Measurements from ENCODE around the gene DCAF11.
A peak's percentile ranks its signal among the peaks of the same experiment; 100 is the strongest.

Gene DCAF11

GRCh38 chr14:24143511-24143910, 28.9 kb downstream of the DCAF11 start:
- DNase-seq: no peak

GRCh38 chr14:24144451-24144850, 29.9 kb downstream of the DCAF11 start:
- DNase-seq: no peak

DNA sequence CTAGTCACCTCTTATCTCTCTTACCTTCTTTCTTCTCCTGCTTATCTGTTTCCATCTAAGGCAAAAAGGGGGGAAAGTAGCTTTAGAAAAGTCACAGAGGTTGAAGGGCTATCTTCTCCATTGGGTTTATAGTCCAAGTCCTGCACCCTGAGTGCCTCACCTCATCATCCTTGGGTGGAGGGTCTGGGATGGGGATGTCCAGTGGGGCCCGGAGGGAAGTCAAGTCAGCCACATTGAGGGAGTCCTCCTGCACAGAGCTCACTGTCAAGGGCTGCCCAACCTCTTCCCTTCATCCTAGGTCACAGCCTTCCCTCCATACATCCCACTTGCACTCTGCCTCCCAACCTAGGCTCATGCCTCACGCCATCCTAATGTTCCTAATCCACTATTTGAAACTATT, 30.6 kb downstream of the DCAF11 start:
- no peak for DNase-seq

GRCh38 chr14:24145690-24146452, 31.3 kb downstream of the DCAF11 start:
- no peak for DNase-seq

DNA sequence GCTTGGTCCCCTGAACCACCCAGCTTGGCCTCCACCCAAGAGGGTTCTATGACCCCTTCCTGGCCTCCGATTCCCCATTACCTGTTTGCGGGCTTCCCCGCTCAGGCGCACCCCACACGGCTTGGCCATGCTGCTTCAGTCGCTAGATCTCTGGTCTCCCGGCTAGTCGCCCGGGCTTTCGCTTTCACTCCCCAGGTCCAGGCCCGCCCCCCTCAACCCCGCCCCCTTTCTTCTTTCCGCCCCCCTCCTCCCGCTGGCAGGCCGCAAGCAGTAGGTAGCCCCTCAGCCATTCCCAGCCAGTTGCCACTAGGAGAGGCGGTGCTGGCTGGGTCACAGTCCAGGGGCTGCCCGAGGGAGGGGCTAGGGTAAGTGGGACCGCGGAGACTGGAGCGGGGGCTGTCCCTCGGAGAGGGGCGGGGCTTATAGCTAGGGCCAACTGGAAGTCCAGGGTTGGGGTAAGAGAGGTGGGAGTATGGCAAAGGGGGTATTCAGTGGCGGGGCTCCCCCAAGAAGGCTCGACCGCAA, 31.9 kb downstream of the DCAF11 start, which contains the start of gene PSME2:
PSME2 (minus strand) TSS at position 158 of the 525 bp plus-strand sequence; CDS start at position 129, 29 bp downstream.
- DNase-seq: peak; percentile 99

DNA sequence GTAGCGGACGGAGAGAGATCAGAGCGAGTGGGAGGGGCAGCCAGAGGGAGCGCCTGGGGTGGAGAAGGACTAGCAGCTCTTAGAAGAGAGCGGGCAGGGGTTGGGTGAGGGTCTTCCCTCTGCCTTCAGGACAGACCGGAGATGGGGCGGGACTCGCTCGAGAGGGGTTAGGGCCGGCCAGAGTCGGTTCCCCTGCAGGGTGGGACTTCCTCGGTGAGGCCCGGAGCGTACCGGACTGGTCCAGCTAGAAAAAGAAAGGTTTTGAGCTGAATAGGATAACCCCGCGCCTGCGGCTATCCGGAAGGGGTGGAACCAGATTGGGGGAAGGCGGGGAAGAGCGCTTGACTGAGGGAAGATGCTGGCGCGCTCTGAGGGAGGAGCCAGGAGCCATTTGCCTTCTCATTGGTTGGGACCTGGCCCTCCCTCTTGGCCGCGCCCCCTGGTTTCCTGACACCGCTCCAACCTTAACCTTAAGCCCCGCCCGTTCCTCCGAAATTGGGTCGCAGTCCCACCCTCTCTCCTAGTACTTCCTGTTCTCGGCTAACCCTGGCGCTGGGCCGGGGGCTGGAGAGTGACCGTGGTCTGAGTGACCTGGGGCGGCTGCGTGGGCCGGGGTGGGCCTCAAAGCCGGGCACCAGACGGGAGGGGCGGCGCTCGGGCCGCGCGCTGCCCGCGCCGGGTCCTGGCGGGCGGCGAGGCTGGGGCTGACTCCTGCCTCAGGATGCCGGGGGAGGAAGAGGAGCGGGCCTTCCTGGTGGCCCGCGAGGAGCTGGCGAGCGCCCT, 32.6 kb downstream of the DCAF11 start, which contains the start of gene RNF31:
RNF31 (plus strand) TSS at position 521 of the 783 bp plus-strand sequence; CDS start at position 722, 201 bp downstream.
- DNase-seq: peak; percentile 99 to 100

- DNase-seq: no peak
These were observed 33.3 kb downstream of the DCAF11 start for GRCh38 chr14:24147761-24148428.

DNA sequence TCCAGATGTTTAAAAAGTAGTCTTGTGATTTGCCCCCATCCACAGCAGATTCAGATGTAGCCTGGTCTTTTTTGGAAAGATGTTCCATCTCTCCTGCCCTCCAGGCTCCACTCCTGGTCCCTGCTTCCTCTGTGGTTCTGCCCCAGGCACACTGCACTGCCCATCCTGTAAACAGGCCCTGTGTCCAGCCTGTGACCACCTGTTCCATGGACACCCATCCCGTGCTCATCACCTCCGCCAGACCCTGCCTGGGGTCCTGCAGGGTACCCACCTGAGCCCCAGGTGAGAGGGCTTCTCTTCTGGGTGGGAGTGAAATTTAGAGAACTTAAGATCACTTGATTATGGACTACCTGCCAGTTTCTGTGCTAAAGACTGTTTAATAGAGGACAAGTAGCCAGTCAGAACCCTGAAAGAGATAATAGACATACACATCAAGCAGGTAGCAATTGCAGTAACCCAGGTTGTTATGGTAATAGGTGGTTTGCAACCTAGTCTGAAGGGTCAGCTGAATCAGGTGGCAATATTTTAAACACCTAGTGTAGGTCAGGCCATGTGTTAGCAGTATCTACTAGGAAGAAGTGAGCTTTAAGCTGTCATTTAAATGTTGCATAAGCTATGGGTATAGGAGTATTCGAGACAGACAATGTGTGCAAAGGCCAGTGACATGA, 34.9 kb downstream of the DCAF11 start:
- DNase-seq: no peak

- DNase-seq: no peak
These were observed 35.5 kb downstream of the DCAF11 start for GRCh38 chr14:24150061-24150460.

DNA sequence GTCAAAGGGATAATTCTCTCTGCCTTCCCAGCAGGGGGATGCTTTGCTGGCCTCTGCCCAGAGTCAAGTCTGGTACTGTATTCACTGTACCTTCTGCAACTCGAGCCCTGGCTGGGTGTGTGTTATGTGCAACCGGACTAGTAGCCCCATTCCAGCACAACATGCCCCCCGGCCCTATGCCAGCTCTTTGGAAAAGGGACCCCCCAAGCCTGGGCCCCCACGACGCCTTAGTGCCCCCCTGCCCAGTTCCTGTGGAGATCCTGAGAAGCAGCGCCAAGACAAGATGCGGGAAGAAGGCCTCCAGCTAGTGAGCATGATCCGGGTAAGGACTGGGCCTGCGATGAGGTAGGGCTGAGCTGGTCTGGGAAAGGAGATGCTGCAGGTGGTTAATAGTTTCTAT, 36.0 kb downstream of the DCAF11 start:
- no peak for DNase-seq

DNA sequence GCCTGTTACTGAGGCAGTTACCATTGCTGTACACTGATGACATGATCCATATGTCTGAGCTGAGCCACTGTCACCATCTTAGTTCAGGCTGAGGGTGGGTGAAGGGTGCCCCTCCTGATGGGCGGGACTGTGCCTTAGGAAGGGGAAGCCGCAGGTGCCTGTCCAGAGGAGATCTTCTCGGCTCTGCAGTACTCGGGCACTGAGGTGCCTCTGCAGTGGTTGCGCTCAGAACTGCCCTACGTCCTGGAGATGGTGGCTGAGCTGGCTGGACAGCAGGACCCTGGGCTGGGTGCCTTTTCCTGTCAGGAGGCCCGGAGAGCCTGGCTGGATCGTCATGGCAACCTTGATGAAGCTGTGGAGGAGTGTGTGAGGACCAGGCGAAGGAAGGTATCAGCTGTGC, 36.4 kb downstream of the DCAF11 start:
- DNase-seq: no peak

GRCh38 chr14:24151404-24152080, 37.0 kb downstream of the DCAF11 start:
- DNase-seq: no peak

DNA sequence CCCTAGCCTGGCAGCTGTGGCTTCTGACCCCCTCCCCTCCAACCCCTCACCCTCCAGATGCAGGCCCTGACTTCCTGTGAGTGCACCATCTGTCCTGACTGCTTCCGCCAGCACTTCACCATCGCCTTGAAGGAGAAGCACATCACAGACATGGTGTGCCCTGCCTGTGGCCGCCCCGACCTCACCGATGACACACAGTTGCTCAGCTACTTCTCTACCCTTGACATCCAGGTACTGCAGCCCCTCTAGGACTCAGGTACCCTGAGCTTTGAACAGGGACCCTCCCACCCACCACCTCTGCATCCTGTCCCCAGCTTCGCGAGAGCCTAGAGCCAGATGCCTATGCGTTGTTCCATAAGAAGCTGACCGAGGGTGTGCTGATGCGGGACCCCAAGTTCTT, 40.5 kb downstream of the DCAF11 start:
- peak; percentile 48 to 79 for DNase-seq

- DNase-seq: no peak
These were observed 42.3 kb downstream of the DCAF11 start for GRCh38 chr14:24156840-24157239.

DNA sequence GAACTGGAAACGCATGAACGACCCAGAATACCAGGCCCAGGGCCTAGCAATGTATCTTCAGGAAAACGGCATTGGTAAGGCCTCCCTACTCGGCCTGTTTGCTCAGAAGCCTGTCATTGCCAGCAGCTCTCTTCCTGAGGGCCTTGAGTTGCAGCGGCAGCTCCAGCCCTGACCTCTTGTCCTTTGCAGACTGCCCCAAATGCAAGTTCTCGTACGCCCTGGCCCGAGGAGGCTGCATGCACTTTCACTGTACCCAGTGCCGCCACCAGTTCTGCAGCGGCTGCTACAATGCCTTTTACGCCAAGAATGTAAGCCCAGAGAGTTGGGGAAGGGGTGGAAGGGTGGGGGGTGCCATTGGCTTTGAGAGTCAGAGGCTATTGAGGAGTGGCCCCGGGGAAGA, 42.8 kb downstream of the DCAF11 start:
- no peak for DNase-seq

DNA sequence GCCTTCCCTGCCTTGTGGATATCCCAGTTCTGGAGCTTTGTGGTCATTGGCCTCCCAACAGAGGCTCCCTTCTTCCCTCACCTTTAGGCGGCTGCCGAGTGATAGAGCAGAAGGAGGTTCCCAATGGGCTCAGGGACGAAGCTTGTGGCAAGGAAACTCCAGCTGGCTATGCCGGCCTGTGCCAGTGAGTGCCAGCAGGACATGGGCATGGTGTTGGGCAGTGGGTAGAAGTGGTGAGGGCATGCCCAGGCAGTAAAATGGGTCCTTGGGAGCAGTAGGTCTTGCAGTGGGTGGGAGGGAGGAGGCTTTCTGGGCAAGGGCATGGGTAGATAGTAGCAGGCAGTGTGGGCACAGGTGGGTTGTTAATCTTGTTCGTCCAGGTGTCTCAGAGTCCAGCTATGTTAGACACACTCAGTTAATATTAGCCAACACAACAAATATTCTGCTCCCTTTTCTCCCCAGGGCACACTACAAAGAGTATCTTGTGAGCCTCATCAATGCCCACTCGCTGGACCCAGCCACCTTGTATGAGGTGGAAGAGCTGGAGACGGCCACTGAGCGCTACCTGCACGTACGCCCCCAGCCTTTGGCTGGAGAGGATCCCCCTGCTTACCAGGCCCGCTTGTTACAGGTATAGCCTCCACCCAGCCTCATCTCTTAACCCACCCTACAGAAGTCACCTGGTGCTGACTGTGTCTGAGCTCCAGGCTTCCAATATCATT, 45.4 kb downstream of the DCAF11 start:
- no peak for DNase-seq

DNA sequence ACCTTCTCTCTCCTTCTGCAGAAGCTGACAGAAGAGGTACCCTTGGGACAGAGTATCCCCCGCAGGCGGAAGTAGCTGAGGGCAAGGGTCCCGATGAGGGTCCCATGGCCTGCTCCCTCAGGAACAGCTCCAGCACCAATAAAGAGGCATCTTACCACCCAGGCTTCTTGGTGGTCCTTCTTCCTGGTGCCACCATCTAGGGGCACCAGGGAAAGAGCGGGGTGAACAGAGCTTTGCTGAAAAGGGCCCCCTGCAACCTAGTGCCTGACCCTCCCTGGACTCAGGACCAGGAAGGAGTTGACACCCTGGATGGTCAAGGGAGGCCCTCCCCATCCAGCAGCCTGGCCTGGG, 45.9 kb downstream of the DCAF11 start:
- DNase-seq: no peak

GRCh38 chr14:24160850-24161804, 46.5 kb downstream of the DCAF11 start, which contains the start of gene IRF9:
Gene IRF9, plus strand, starts transcription at chr14:24161265. Its CDS starts 880 bp downstream, at chr14:24162145.
- DNase-seq: peak; percentile 96 to 99

DNA sequence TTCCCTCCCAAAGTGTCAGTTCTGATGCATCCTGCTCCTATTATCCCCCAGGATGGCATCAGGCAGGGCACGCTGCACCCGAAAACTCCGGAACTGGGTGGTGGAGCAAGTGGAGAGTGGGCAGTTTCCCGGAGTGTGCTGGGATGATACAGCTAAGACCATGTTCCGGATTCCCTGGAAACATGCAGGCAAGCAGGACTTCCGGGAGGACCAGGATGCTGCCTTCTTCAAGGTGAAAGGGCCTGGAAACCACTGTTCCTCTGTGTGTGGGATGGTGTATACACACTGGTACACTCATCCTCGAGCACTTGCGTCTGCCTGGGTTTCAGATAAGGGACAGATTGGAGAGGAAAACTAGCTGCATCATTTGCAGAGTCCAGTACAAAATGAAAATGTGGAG, 47.5 kb downstream of the DCAF11 start:
- no peak for DNase-seq

- no peak for DNase-seq
These were observed 50.0 kb downstream of the DCAF11 start for GRCh38 chr14:24164518-24164991.

Data from NCI-H524 (cell line).